GM21390 (cell line): ENCODE results near the gene SEC22C.

ENCODE experiments used
- ATAC-seq: cut with Tn5 transposase; IDR thresholded peaks from one replicate; pipeline ENCODE4 v1.9.1; 2021; ENCODE audit not compliant: unreplicated experiment

SEC22C gene

DNA sequence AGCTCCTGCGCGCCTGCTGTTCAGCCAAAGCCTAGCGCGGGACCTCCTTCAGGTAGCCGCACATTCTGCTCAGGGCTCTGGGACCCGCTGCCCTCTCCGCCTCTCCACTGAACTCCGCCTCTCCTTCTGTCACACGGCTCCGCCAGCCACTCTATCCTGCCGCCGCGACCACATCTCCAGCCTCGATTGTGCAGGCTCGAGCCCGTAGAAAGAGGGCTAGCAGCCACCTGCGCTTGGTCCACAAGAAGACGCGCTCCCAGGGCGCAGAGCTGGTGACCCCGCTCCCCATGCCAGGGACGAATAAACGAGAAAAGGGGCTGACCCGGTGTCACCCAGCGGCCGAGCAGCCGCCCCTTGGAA is 80.5 kb downstream of the SEC22C start:
- ATAC-seq: no peak

DNA sequence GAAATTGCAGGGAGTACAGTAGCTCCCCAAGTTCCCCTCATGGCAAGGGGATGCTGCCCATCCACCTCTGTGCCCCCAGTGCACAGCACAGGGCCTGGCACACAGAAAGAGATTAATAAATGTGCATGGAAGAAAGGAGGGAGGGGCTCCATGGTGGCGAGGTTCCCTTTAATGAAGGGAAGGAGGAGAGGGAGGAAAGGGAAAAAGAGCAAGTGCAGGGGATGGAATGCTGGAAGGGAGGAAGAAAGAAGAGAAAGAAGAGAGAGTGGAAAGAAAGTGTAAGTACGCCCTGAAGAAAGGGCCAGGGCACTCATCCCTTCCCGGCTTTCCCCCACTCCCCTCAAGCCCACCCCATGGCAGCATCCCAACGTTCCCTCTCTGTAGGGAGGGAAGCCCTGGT is 80.9 kb downstream of the SEC22C start:
- ATAC-seq: no peak

DNA sequence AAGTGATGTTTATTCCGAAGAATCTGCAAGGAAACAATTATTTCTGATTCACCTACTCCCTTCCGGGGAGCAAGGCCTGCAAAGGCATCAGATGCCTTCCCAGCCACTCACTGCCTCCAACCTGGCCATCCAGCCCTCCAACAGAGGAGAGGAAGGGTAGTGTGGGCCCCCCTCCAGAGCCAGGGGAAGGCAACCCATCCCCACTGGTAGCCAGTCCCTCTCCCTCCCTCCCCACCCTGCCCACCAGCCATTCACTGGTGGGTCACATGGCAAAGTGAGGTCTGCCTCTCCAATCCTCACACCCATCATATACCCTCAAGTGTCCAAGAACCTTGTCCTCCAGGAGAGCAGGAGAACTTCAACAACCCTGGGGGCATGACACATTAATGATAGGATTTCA is 81.7 kb downstream of the SEC22C start:
- no peak for ATAC-seq

- no peak for ATAC-seq
These were observed 82.3 kb downstream of the SEC22C start for GRCh38 chr3:42499478-42499871.

- no peak for ATAC-seq
These were observed 82.8 kb downstream of the SEC22C start for GRCh38 chr3:42498791-42499477.

- ATAC-seq: no peak
These were observed 83.7 kb downstream of the SEC22C start for GRCh38 chr3:42498034-42498433.
